NCI-H2081 treated with DMSO at 0.1 percent for 48 hours (cell line): ENCODE results near the gene TPPP3.

Source experiments
- DNase-seq: peaks from one replicate; lab custom pipeline; 2025; lab: John Stamatoyannopoulos, UW

Gene TPPP3

GRCh38 chr16:67342616-67343015 lies 50.7 kb downstream of the TPPP3 start:
- DNase-seq: no peak

- no peak for DNase-seq
Observed at GRCh38 chr16:67341250-67341649, 52.0 kb downstream of the TPPP3 start.
